H9 (cell line): ENCODE measurements around the gene PCARE. TPM values are rescaled to one million over a fixed set of nuclear protein-coding genes. Genes with fewer than 3 reads are reported as not detected.

ENCODE experiments used
- DNase-seq: peaks from one replicate; pipeline ENCODE4 v3.0.0-alpha.2; 2017
- H2AFZ ChIP-seq: one replicate; pipeline ENCODE4 v1.6.1; 2013; ENCODE audit warnings: mild to moderate bottlenecking, low read length, control low read depth, moderate library complexity
- H2AK5ac ChIP-seq: 2 replicates; pipeline ENCODE4 v1.6.1; 2013; ENCODE audit warnings: low read length, control low read depth, mixed read lengths; ENCODE audit not compliant: insufficient read length
- H2BK120ac ChIP-seq: one replicate; pipeline ENCODE4 v1.6.1; 2013; ENCODE audit warnings: low read depth, mild to moderate bottlenecking, low read length, control low read depth, inconsistent platforms; ENCODE audit not compliant: poor library complexity, severe bottlenecking
- H2BK12ac ChIP-seq: 2 replicates; pipeline ENCODE4 v1.6.1; 2013; ENCODE audit warnings: low read length, control low read depth, mixed read lengths, low read depth; ENCODE audit not compliant: insufficient read length
- H2BK15ac ChIP-seq: 2 replicates; pipeline ENCODE4 v1.6.1; 2013; ENCODE audit warnings: low read depth, low read length, control low read depth
- H2BK20ac ChIP-seq: one replicate; pipeline ENCODE4 v1.6.1; 2013; ENCODE audit warnings: low read depth, mild to moderate bottlenecking, low read length, control low read depth, inconsistent platforms; ENCODE audit not compliant: poor library complexity, severe bottlenecking
- H2BK5ac ChIP-seq: 2 replicates; pipeline ENCODE4 v1.6.1; 2013; ENCODE audit warnings: low read length, control low read depth, mixed read lengths; ENCODE audit not compliant: insufficient read length
- H3K14ac ChIP-seq: 2 replicates; pipeline ENCODE4 v1.6.1; 2013; ENCODE audit warnings: low read length, control low read depth; ENCODE audit not compliant: insufficient read depth
- H3K18ac ChIP-seq: 2 replicates; pipeline ENCODE4 v1.6.1; 2013; ENCODE audit warnings: low read depth, mild to moderate bottlenecking, mixed read lengths, low read length, control low read depth; ENCODE audit not compliant: insufficient read length
- H3K23ac ChIP-seq: 2 replicates; pipeline ENCODE4 v1.6.1; 2013; ENCODE audit warnings: low read length, control low read depth, mixed read lengths, low read depth; ENCODE audit not compliant: insufficient read length
- H3K23me2 ChIP-seq: 2 replicates; pipeline ENCODE4 v1.6.1; 2013; ENCODE audit warnings: low read depth, mild to moderate bottlenecking, mixed read lengths, low read length, control low read depth; ENCODE audit not compliant: insufficient read length, poor library complexity, severe bottlenecking
- H3K27ac ChIP-seq: 2 replicates; pipeline ENCODE4 v1.5.1; 2013; ENCODE audit warnings: low read length, control low read depth, mixed read lengths, low read depth; ENCODE audit not compliant: insufficient read length
- H3K27me3 ChIP-seq: 2 replicates; pipeline ENCODE4 v1.6.1; 2013; ENCODE audit warnings: low read length, control low read depth, inconsistent platforms; ENCODE audit not compliant: insufficient read depth
- H3K4ac ChIP-seq: 2 replicates; pipeline ENCODE4 v1.6.1; 2013; ENCODE audit warnings: low read depth, mild to moderate bottlenecking, control low read depth, inconsistent platforms, low read length, moderate library complexity
- H3K4me1 ChIP-seq: 2 replicates; pipeline ENCODE4 v1.6.1; 2013; ENCODE audit warnings: low read length, control low read depth, inconsistent platforms; ENCODE audit not compliant: insufficient read depth
- H3K4me2 ChIP-seq: 2 replicates; pipeline ENCODE4 v1.6.1; 2013; ENCODE audit warnings: low read length, control low read depth, mixed read lengths; ENCODE audit not compliant: insufficient read length, insufficient read depth
- H3K56ac ChIP-seq: 2 replicates; pipeline ENCODE4 v1.6.1; 2013; ENCODE audit warnings: low read depth, mild to moderate bottlenecking, mixed read lengths, low read length, control low read depth; ENCODE audit not compliant: insufficient read length
- H3K79me1 ChIP-seq: 2 replicates; pipeline ENCODE4 v1.6.1; 2013; ENCODE audit warnings: low read depth, mild to moderate bottlenecking, moderate library complexity, low read length, control low read depth, inconsistent platforms; ENCODE audit not compliant: insufficient read depth, poor library complexity, severe bottlenecking
- H3K79me2 ChIP-seq: 2 replicates; pipeline ENCODE4 v1.6.1; 2013; ENCODE audit warnings: low read length, control low read depth, inconsistent platforms; ENCODE audit not compliant: insufficient read depth
- H3K9ac ChIP-seq: 2 replicates; pipeline ENCODE4 v1.6.1; 2013; ENCODE audit warnings: low read length, control low read depth, mixed read lengths; ENCODE audit not compliant: insufficient read length; ENCODE audit errors: extremely low read depth
- H3K9me3 ChIP-seq: one replicate; pipeline ENCODE4 v1.6.1; 2013; ENCODE audit warnings: low read depth, low read length, inconsistent platforms; ENCODE audit not compliant: control insufficient read depth
- H3T11ph ChIP-seq: one replicate; pipeline ENCODE4 v1.6.1; 2013; ENCODE audit warnings: mild to moderate bottlenecking, low read length, control low read depth, inconsistent platforms
- H4K20me1 ChIP-seq: one replicate; pipeline ENCODE4 v1.6.1; 2013; ENCODE audit not compliant: control insufficient read depth, insufficient read length, insufficient read depth
- H4K5ac ChIP-seq: 2 replicates; pipeline ENCODE4 v1.6.1; 2013; ENCODE audit warnings: low read depth, mild to moderate bottlenecking, mixed read lengths, low read length, control low read depth; ENCODE audit not compliant: insufficient read length
- H4K8ac ChIP-seq: replicated peaks from 2 replicates; pipeline ENCODE4 v1.6.1; 2013; ENCODE audit warnings: low read length, control low read depth, mixed read lengths, low read depth; ENCODE audit not compliant: insufficient read length
- H4K91ac ChIP-seq: 2 replicates; pipeline ENCODE4 v1.6.1; 2013; ENCODE audit warnings: low read depth, mild to moderate bottlenecking, moderate library complexity, mixed read lengths, low read length, control low read depth; ENCODE audit not compliant: insufficient read length
- H3K27ac Mint-ChIP-seq, 3 experiments: 2 replicates in 2 of 3; 3 replicates in 1 of 3; pipeline ENCODE4 v1.8.0; 2020 to 2021; ENCODE audit warnings: mixed read lengths in 3 of 3, mild to moderate bottlenecking in 1 of 3, moderate library complexity in 1 of 3
- H3K27me3 Mint-ChIP-seq: 2 replicates; pipeline ENCODE4 v1.8.0; 2021; ENCODE audit warnings: low read depth, mild to moderate bottlenecking, moderate library complexity, mixed read lengths
- H3K36me3 Mint-ChIP-seq, 3 experiments: 2 replicates in 2 of 3; 3 replicates in 1 of 3; pipeline ENCODE4 v1.8.0; 2020 to 2021; ENCODE audit warnings: low read depth in 3 of 3, mixed read lengths in 3 of 3; ENCODE audit not compliant: insufficient read depth in 1 of 3
- H3K4me1 Mint-ChIP-seq, 2 experiments: 2 replicates each; pipeline ENCODE4 v1.8.0; 2020; ENCODE audit warnings: mixed read lengths in 2 of 2
- H3K4me3 Mint-ChIP-seq, 2 experiments: 2 replicates in 1 of 2; 3 replicates in 1 of 2; pipeline ENCODE4 v1.8.0; 2020 to 2021; ENCODE audit warnings: mild to moderate bottlenecking in 2 of 2, mixed read lengths in 2 of 2, moderate library complexity in 1 of 2
- H3K9me3 Mint-ChIP-seq, 2 experiments: 2 replicates in 1 of 2; 3 replicates in 1 of 2; pipeline ENCODE4 v1.8.0; 2020; ENCODE audit warnings: mild to moderate bottlenecking in 2 of 2, mixed read lengths in 2 of 2, moderate library complexity in 1 of 2
- WGBS: extraction: QIAGEN DNeasy Blood & Tissue Kit; methylation state at CpG from one replicate; pipeline ENCODE4 v1.1.7; 2013; ENCODE audit warnings: missing lambda C conversion rate, low lambda C conversion rate, mixed read lengths; ENCODE audit not compliant: insufficient read length; ENCODE audit errors: extremely low coverage; 5-methylcytosine and 5-hydroxymethylcytosine counted together
- total RNA-seq: library from RNA; stranded (reverse); gene quantifications from 2 replicates; pipeline ENCODE4 v1.2.1, GENCODE V29; 2021
- TF ChIP-seq, protein P1 (sequence below): fragments of 200-600 bp; sonication (generic); conservative IDR thresholded peaks from 3 replicates; pipeline ENCODE4 v1.8.0; 2021; ENCODE audit warnings: antibody characterized with exemption, mild to moderate bottlenecking

PCARE gene
- total RNA-seq, 1 experiment from 2014 or later, result not detected

- WGBS, result no CpG with 5 or more reads among the region's 76 CpGs
- no peak for DNase-seq
- H4K91ac ChIP-seq, result no peak within 1 kb of the TSS
- H3K23ac ChIP-seq, result no peak within 1 kb of the TSS
- H2AK5ac ChIP-seq, result no peak within 1 kb of the TSS
- no peak within 1 kb of the TSS for H2BK20ac ChIP-seq
- H3K9me3 ChIP-seq, result no peaks in the 10 kb centered on the region
- no peak within 1 kb of the TSS for H2BK5ac ChIP-seq
- H3K23me2 ChIP-seq, result peaks cover 4% of the 10 kb centered on the region
- no peak within 1 kb of the TSS for H4K8ac ChIP-seq
- no peak within 1 kb of the TSS for H3K56ac ChIP-seq
- no peak within 1 kb of the TSS for H2BK15ac ChIP-seq
- peaks cover 31% of the 10 kb centered on the region; the same call in 1 of the 2 replicates for H3K27me3 ChIP-seq
- peak within 1 kb of the TSS; percentile 52 for H2AFZ ChIP-seq
- TF ChIP-seq, protein P1, sequence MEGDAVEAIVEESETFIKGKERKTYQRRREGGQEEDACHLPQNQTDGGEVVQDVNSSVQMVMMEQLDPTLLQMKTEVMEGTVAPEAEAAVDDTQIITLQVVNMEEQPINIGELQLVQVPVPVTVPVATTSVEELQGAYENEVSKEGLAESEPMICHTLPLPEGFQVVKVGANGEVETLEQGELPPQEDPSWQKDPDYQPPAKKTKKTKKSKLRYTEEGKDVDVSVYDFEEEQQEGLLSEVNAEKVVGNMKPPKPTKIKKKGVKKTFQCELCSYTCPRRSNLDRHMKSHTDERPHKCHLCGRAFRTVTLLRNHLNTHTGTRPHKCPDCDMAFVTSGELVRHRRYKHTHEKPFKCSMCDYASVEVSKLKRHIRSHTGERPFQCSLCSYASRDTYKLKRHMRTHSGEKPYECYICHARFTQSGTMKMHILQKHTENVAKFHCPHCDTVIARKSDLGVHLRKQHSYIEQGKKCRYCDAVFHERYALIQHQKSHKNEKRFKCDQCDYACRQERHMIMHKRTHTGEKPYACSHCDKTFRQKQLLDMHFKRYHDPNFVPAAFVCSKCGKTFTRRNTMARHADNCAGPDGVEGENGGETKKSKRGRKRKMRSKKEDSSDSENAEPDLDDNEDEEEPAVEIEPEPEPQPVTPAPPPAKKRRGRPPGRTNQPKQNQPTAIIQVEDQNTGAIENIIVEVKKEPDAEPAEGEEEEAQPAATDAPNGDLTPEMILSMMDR, result no peak
- no peaks in the 10 kb centered on the region for H3K4me1 ChIP-seq
- Mint-ChIP-seq H3K4me3 (peak within 1 kb of the TSS; percentile 74 to 88), H3K36me3 (no peaks in the 10 kb centered on the region), H3K9me3 (no peaks in the 10 kb centered on the region; a peak in 1 of 5 replicates), H3K27ac (no peak within 1 kb of the TSS), H3K4me1 (peaks cover 3 to 9% of the 10 kb centered on the region in 2 experiments), H3K27me3 (peaks cover 82% of the 10 kb centered on the region)
- no peak within 1 kb of the TSS for H3K18ac ChIP-seq
- no peak within 1 kb of the TSS; the same call in 1 of the 2 replicates for H3K14ac ChIP-seq
- no peaks in the 10 kb centered on the region for H3K79me2 ChIP-seq
- H4K20me1 ChIP-seq, result no peaks in the 10 kb centered on the region
- no peak within 1 kb of the TSS for H3K27ac ChIP-seq
- H3K4me2 ChIP-seq, result peak within 1 kb of the TSS; percentile 89
- no peak within 1 kb of the TSS for H4K5ac ChIP-seq
- no peak within 1 kb of the TSS for H3K4ac ChIP-seq
- H2BK12ac ChIP-seq, result no peak within 1 kb of the TSS
- H3K9ac ChIP-seq, result no peak within 1 kb of the TSS
- H3K79me1 ChIP-seq, result no peaks in the 10 kb centered on the region
- H3T11ph ChIP-seq, result no peak within 1 kb of the TSS
- no peak within 1 kb of the TSS for H2BK120ac ChIP-seq
These were observed 40.8 kb upstream of the PCARE start, which contains the start of gene CLIP4 for GRCh38 chr2:29114946-29115609. Gene CLIP4, plus strand, starts transcription at chr2:29115415. Its CDS starts 5,974 bp downstream, at chr2:29121389.
